GM12801 (cell line): ENCODE results near the gene UNC5C.

Source experiments
- CTCF ChIP-seq: IDR thresholded peaks from one replicate; pipeline ENCODE4 v1.5.1; 2011; ENCODE audit warnings: control low read depth; ENCODE audit not compliant: insufficient read length; ENCODE audit errors: extremely low read depth

UNC5C gene

GRCh38 chr4:95360906-95361695, 187.7 kb downstream of the UNC5C start:
- no peak for TF ChIP-seq CTCF

GRCh38 chr4:95360256-95360903, 188.4 kb downstream of the UNC5C start:
- no peak for TF ChIP-seq CTCF

- no peak for TF ChIP-seq CTCF
Measured at GRCh38 chr4:95358421-95358820, 190.4 kb downstream of the UNC5C start.

GRCh38 chr4:95355021-95355420, 193.8 kb downstream of the UNC5C start:
- no peak for TF ChIP-seq CTCF

- TF ChIP-seq CTCF, result no peak
Measured at GRCh38 chr4:95348418-95348817, 200.4 kb downstream of the UNC5C start.

GRCh38 chr4:95343235-95343634, 205.5 kb downstream of the UNC5C start:
- no peak for TF ChIP-seq CTCF

GRCh38 chr4:95340191-95340590, 208.6 kb downstream of the UNC5C start:
- no peak for TF ChIP-seq CTCF
